ENCODE results near the gene CD99.

DNA sequence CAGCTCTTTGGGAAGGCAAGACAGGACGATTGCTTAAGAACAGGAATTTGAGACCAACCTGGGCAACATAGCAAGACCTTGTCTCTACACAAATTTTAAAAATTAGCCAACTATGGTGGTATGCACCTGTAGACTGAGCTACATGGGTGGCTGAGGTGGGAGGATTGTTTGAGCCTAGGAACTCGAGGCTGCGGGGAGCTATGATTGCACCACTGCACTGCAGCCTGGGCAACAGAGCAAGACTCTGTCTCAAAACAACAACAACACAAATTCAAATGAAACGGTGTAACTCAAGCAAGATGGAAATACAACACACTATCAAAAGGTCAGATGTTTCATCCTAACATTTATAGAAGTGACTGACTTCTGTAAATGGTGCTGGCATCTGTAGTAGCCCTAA is 97.9 kb downstream of the CD99 start:
- TF ChIP-seq POLR2A (IDR thresholded peaks at IDR 0.05; ENCODE audit: low read length) (no peak), GATA1 (IDR thresholded peaks at IDR 0.05; ENCODE audit: low read depth, low read length) (no peak)
